OCI-M2 (cell line): Measurements from ENCODE around the gene ABHD14A.

Experiments used
- DNase-seq: peaks from one replicate; lab custom pipeline; 2025; ENCODE audit not compliant: unreplicated experiment; lab: John Stamatoyannopoulos, UW

ABHD14A gene

GRCh38 chr3:52015438-52016228 is 40.8 kb downstream of the ABHD14A start:
- DNase-seq, result no peak

DNA sequence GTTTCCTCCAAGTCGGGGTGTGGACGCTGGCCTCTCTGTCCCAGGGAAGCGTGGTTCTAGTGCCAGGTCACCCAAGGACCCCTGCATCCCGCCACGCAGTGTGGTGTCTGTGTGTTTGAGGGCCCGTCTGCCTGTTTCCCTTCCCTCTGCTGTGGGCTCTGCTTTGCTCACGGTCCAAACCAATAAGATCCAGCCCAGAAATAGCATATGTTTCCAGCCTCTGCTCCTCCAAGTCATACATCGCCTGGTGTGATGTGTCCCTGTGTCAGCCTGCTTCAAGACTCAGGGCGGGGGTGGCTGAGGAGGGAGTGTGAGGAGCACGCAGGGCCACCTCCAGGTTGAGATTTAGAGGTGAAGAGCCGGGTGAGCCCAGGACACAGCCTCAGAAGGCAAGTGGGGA is 42.7 kb downstream of the ABHD14A start:
- DNase-seq, result no peak

DNA sequence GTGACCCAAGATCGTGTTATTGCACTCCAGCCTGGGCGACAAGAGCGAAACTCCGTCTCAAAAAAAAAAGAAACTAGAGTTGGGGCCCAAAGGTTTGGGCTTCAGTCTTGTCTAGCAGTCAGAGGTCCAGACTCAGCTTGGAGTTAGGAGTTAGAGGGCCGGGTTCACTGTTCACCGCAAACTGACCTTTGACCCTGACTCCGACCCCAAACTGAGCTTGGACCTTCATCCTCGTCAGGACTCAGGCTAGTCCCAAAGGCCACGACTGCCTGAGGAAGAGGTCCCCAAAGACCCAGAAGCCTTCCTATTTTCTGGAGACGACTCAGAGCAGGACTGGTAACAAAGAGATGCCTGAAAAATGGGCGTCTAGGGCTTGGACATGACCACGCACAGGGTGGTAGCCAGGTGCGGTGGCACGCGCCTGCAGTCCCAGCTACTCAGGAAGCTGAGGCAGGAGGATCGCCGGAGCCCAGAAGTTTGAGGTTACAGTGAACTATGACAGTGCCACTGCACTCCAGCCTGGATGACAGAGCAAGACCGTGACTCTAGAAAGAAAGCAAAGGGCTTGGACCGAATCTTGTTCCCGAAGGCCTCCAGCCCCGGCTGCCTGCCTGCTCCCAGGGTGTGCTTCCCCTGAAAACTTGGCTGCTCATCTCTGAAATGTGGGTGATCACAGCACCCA is 43.6 kb downstream of the ABHD14A start:
- DNase-seq, result no peak

GRCh38 chr3:52019352-52020080 is 44.7 kb downstream of the ABHD14A start:
- DNase-seq, result no peak

- DNase-seq, result no peak
These were observed 45.9 kb downstream of the ABHD14A start for GRCh38 chr3:52020796-52021195.

DNA sequence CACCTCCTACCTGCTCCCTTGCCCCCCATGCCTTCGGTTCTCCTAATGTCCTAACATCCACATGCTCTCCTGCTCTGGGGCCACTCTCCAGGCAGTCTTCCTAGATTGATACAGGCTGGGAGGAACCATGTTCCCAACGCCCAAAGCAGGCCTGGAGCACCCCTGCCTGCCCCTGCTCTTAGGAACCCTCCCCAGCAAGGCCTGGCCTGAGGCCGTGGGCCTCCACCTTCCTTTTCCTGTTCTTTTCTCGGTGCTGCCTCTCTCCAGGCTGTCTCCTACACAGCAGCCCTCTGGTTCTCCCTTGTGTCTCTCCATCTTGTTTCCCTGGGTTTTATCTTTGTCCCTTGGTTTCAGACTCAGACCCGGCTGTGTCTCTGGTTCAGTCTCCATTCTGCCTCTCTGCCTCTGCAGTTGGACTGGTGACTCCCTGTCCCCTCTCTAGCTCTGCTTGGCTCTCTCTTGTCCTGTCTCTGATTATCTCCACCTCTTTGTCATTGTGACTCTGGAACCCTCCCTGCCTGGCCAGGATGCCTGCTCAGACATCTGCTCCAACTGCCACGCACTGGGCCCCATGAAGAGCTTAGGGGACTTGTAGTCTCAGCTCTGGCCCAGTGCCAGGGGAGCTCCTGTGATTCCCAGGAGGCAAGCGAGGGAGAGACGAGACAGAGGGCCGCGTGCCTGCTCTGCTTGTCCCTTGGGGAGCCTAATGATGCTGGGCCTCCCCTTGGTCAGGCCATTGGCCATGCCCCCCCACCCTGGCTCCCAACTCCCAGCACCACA is 46.8 kb downstream of the ABHD14A start:
- DNase-seq, result no peak

GRCh38 chr3:52022323-52023100 is 47.6 kb downstream of the ABHD14A start:
- no peak for DNase-seq

- no peak for DNase-seq
These were observed 48.4 kb downstream of the ABHD14A start for GRCh38 chr3:52023101-52023770.

GRCh38 chr3:52023860-52024764 is 49.2 kb downstream of the ABHD14A start:
- no peak for DNase-seq

GRCh38 chr3:52024765-52025452 is 50.0 kb downstream of the ABHD14A start:
- no peak for DNase-seq

DNA sequence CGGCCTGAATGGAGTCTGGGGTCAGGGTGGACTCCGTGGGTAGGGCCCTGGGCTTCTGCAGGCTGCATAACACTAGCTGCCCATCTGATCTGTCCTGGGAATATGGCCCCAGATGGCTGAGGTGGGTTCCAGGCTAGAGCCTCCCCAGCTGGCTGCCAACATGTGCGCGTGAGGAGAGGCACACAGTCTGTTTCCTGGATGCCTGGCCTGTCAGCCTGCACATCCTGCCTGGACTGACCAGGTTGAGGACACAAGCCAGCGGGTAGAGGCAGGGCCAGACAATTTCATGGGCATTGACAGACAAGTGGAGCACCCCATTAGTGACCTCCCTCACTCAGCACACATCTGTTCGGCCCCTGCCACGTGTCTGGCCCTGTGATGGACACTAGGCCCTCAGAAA is 50.6 kb downstream of the ABHD14A start:
- DNase-seq, result no peak

DNA sequence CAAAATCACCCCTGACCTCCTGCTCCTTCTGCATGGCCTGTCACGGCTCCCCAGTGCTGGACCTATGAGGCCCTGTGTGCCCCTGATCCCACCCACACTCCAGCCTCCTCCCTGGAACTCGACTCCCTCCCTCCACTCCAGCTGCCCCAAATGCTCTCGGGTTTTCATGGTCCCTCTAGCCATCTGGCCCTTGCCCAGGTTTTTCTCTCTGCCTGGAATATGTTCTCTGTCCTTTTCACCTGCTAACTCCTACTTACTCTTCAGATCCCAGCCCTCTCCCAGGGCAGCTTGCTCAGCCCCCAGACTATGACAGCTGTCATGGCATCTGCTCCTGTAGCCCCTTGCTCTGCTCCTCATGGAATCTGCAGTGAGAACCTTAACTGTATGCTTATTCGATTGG is 51.2 kb downstream of the ABHD14A start:
- no peak for DNase-seq

DNA sequence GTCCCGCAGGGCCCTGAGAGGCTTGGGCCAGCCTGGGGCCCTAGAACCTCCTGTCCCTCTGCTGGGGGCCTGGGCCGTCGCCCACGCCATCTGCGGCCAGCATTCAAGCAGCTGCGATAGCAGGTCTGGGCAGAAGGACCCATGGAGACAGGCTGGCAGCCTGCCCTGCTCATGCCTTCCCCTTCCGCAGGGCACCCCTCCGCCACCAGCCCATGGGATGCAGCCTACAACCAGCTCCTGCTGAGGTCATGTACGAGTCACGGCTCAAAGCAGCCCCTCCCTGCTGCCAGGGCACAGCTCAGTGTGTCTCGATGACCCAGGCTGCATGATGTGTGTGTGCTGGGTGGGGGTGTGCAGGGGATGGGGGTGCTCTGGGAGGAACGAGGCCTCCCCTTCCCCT is 53.7 kb downstream of the ABHD14A start:
- DNase-seq, result no peak

- DNase-seq, result no peak
These were observed 54.2 kb downstream of the ABHD14A start for GRCh38 chr3:52029053-52029452.

DNA sequence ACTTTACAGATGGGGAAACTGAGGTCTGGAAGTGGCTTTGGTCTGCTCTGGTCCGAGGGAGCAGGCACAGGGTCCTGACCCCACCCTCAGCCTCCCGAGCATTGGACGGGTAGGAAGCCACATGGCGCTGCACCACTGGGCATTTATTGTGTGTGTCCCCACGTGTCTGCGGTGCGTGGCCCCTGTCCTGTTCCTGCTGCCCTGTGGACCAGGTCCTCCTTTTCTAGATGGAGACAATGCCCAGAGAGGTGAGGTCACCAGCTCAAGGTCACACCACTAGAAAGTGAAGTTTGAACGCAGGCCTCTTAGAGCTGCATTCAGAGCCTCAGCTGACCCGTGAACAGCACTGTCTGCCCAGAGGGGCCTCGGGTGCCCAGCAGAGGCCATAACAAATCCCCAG is 54.7 kb downstream of the ABHD14A start:
- no peak for DNase-seq
